Panc1 (cell line): ENCODE results near the gene RRP36.

Source experiments
- POLR2AphosphoS5 ChIP-seq: IDR thresholded peaks from 2 replicates; pipeline ENCODE4 v1.6.1; 2012; ENCODE audit warnings: mild to moderate bottlenecking, low read depth, low read length, moderate library complexity
- SIN3A ChIP-seq: IDR thresholded peaks from 2 replicates; pipeline ENCODE4 v1.6.1; 2012; ENCODE audit warnings: low read depth, mild to moderate bottlenecking, low read length, moderate library complexity, borderline replicate concordance; ENCODE audit not compliant: insufficient read depth
- TF ChIP-seq, protein P1 (sequence below): fragments of 450-650 bp; IDR thresholded peaks from 2 replicates; pipeline ENCODE4 v1.5.1; 2017; ENCODE audit warnings: mild to moderate bottlenecking

DNA sequence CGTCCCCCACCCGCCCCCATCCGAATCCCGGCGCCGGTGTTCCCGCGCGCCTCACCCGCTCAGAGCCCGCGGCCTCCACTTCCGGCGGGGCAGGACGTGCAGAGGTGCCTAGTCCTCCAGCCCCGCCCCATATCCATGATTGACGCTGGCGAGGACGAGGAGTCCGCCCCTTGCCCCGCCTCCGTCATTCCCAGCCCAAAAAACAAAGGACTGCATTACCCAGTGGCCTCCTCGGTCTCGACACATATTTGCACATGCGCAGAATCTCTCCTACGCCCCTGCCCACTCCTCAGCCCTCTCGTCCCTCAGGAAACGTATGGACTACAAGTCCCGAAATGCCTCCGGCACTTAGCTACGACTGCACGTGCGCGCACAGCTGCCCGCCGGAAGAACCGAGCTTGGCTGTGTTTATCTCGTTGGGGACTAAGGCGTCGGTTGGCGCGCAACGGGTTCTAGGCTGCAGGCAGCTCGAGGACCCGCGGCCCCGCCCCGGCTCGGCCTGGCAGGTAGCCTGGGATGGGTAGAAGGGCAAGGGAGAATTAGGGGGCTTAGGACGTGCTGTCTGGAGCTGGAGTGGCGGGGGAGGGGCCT lies 7.5 kb upstream of the RRP36 start, which contains the start of the genes KLHDC3 and MEA1:
- no peak for TF ChIP-seq SIN3A
- TF ChIP-seq, protein P1, sequence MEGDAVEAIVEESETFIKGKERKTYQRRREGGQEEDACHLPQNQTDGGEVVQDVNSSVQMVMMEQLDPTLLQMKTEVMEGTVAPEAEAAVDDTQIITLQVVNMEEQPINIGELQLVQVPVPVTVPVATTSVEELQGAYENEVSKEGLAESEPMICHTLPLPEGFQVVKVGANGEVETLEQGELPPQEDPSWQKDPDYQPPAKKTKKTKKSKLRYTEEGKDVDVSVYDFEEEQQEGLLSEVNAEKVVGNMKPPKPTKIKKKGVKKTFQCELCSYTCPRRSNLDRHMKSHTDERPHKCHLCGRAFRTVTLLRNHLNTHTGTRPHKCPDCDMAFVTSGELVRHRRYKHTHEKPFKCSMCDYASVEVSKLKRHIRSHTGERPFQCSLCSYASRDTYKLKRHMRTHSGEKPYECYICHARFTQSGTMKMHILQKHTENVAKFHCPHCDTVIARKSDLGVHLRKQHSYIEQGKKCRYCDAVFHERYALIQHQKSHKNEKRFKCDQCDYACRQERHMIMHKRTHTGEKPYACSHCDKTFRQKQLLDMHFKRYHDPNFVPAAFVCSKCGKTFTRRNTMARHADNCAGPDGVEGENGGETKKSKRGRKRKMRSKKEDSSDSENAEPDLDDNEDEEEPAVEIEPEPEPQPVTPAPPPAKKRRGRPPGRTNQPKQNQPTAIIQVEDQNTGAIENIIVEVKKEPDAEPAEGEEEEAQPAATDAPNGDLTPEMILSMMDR: no peak
- peak; percentile 63; the same call in 1 of the 2 replicates for TF ChIP-seq POLR2AphosphoS5
